SK-N-SH (cell line): ENCODE data around the gene PLAC1. TPM values are rescaled to one million over a fixed set of nuclear protein-coding genes. Genes with fewer than 3 reads are reported as not detected.

Experiments
- CTCF ChIA-PET: fragments of 300-600, 350-600 bp; formaldehyde crosslinking; extraction: SDS; loops from one replicate; lab custom pipeline; 2021; lab: Yijun Ruan, JAX
- POLR2A ChIA-PET: fragments of 350-600 bp; sonication (Branson Sonifier 250); formaldehyde crosslinking; extraction: SDS; loops from one replicate; lab custom pipeline; 2020; ENCODE audit warnings: antibody characterized with exemption, inconsistent platforms; lab: Yijun Ruan, JAX
- DNase-seq: peaks from one replicate; pipeline ENCODE4 v3.0.0; 2012
- H2AFZ ChIP-seq: fragments of 200-600 bp; sonication (generic); 2 replicates; pipeline ENCODE4 v1.8.1; 2016; ENCODE audit warnings: antibody characterized with exemption, mild to moderate bottlenecking, low read depth
- H3F3A ChIP-seq: fragments of 200-600 bp; sonication (generic); replicated peaks from 2 replicates; pipeline ENCODE3; 2016; ENCODE audit warnings: antibody characterized with exemption, mild to moderate bottlenecking; ENCODE audit not compliant: insufficient read depth
- H3K27ac ChIP-seq, 2 experiments: fragments of 200-500 bp in 1 of 2; fragments of 200-600 bp in 1 of 2; sonication (Bioruptor generic) in 1 of 2; sonication (generic), shearing (Covaris generic) in 1 of 2; 2 replicates each; pipeline versions ENCODE4 v1.5.1 to v1.6.1; 2014 to 2016; ENCODE audit warnings: low read depth in 2 of 2, inconsistent platforms in 1 of 2, low read length in 1 of 2, mild to moderate bottlenecking in 1 of 2, mixed read lengths in 1 of 2
- H3K27me3 ChIP-seq: fragments of 200-600 bp; sonication (generic), shearing (Covaris generic); 2 replicates; pipeline ENCODE4 v1.6.1; 2016; ENCODE audit warnings: mixed run types; ENCODE audit not compliant: insufficient read depth
- H3K36me3 ChIP-seq, 2 experiments: fragments of 200-500 bp in 1 of 2; fragments of 200-600 bp in 1 of 2; sonication (Bioruptor generic) in 1 of 2; sonication (generic) in 1 of 2; replicated peaks in 1 of 2; 2 replicates each; pipeline versions ENCODE3 to v1.5.1; 2014 to 2016; ENCODE audit warnings: low read length in 1 of 2, mild to moderate bottlenecking in 1 of 2; ENCODE audit not compliant: insufficient read depth in 2 of 2, control insufficient read depth in 1 of 2
- H3K4me1 ChIP-seq, 2 experiments: fragments of 200-500 bp in 1 of 2; fragments of 200-600 bp in 1 of 2; sonication (Bioruptor generic) in 1 of 2; sonication (generic), shearing (Covaris generic) in 1 of 2; 2 replicates each; pipeline versions ENCODE4 v1.5.1 to v1.6.1; 2014 to 2016; ENCODE audit warnings: low read depth in 1 of 2, low read length in 1 of 2, mixed run types in 1 of 2; ENCODE audit not compliant: insufficient read depth in 2 of 2, control insufficient read depth in 1 of 2
- H3K4me2 ChIP-seq: fragments of 200-600 bp; sonication (generic), shearing (Covaris generic); 2 replicates; pipeline ENCODE4 v1.6.1; 2017; ENCODE audit warnings: mixed run types
- H3K4me3 ChIP-seq, 2 experiments: fragments of 200-500 bp in 1 of 2; fragments of 200-600 bp in 1 of 2; sonication (Bioruptor generic) in 1 of 2; sonication (generic), shearing (Covaris generic) in 1 of 2; 2 replicates each; pipeline versions ENCODE4 v1.5.1 to v1.8.1; 2014 to 2016; ENCODE audit warnings: low read depth in 2 of 2, inconsistent platforms in 1 of 2, low read length in 1 of 2, mild to moderate bottlenecking in 1 of 2, mixed read lengths in 1 of 2, moderate library complexity in 1 of 2
- H3K79me2 ChIP-seq: fragments of 200-600 bp; sonication (generic); 2 replicates; pipeline ENCODE4 v1.8.1; 2017; ENCODE audit warnings: mild to moderate bottlenecking; ENCODE audit not compliant: insufficient read depth
- H3K9ac ChIP-seq: fragments of 200-600 bp; sonication (generic); 2 replicates; pipeline ENCODE4 v1.6.1; 2017; ENCODE audit warnings: mixed run types
- H3K9me2 ChIP-seq: fragments of 200-600 bp; sonication (generic); 2 replicates; pipeline ENCODE4 v1.6.1; 2017; ENCODE audit warnings: mixed run types
- H3K9me3 ChIP-seq: fragments of 200-600 bp; sonication (generic); 2 replicates; pipeline ENCODE4 v1.6.1; 2017; ENCODE audit warnings: mixed run types, mild to moderate bottlenecking, moderate library complexity
- H4K20me1 ChIP-seq: fragments of 200-600 bp; sonication (generic); 2 replicates; pipeline ENCODE4 v1.6.1; 2017; ENCODE audit warnings: mild to moderate bottlenecking, mixed run types; ENCODE audit not compliant: insufficient read depth
- ELF1 ChIP-seq: IDR thresholded peaks from 2 replicates; pipeline ENCODE4 v1.4.0; 2012
- EZH2phosphoT487 ChIP-seq: fragments of 200-600 bp; sonication (generic); IDR thresholded peaks from 2 replicates; pipeline ENCODE4 v1.6.1; 2017; ENCODE audit warnings: low read depth, mixed run types, mild to moderate bottlenecking, antibody characterized with exemption, moderate library complexity, borderline replicate concordance
- GATA2 ChIP-seq: sonication (generic); formaldehyde crosslinking; IDR thresholded peaks from 2 replicates; pipeline ENCODE4 v1.5.0; 2020; ENCODE audit warnings: mild to moderate bottlenecking, missing genetic modification reagents
- JUND ChIP-seq: IDR thresholded peaks from 2 replicates; pipeline ENCODE4 v1.4.0; 2012
- POLR2AphosphoS5 ChIP-seq: IDR thresholded peaks from 2 replicates; pipeline ENCODE4 v1.6.1; 2012; ENCODE audit warnings: low read depth, low read length
- RAD21 ChIP-seq: IDR thresholded peaks from 2 replicates; pipeline ENCODE4 v1.6.1; 2012; ENCODE audit warnings: mild to moderate bottlenecking, low read length
- RCOR1 ChIP-seq: fragments of 150-350 bp; IDR thresholded peaks from 2 replicates; pipeline ENCODE4 v1.6.1; 2017; ENCODE audit warnings: antibody characterized with exemption, low read length
- RFX5 ChIP-seq: IDR thresholded peaks from 2 replicates; pipeline ENCODE4 v1.6.1; 2012; ENCODE audit warnings: mild to moderate bottlenecking, improper control_type of control experiment, low read length
- RXRA ChIP-seq: IDR thresholded peaks from 2 replicates; pipeline ENCODE4 v1.4.0; 2012; ENCODE audit warnings: low read depth, mild to moderate bottlenecking, borderline replicate concordance
- SMC3 ChIP-seq: IDR thresholded peaks from 2 replicates; pipeline ENCODE4 v1.6.1; 2012; ENCODE audit warnings: low read depth, low read length, improper control_type of control experiment
- TAF1 ChIP-seq: IDR thresholded peaks from 2 replicates; pipeline ENCODE4 v1.6.1; 2012; ENCODE audit warnings: low read depth, mild to moderate bottlenecking, low read length, moderate library complexity, borderline replicate concordance
- TCF12 ChIP-seq: IDR thresholded peaks from 2 replicates; pipeline ENCODE4 v1.4.0; 2012
- YY1 ChIP-seq: IDR thresholded peaks from 2 replicates; pipeline ENCODE4 v1.4.0; 2012; ENCODE audit warnings: low read depth, mild to moderate bottlenecking
- WGBS: methylation state at CpG from one replicate; pipeline ENCODE4 v1.1.6; 2017; ENCODE audit warnings: low lambda C conversion rate; 5-methylcytosine and 5-hydroxymethylcytosine counted together
- polyA plus RNA-seq, 3 experiments: library from polyadenylated mRNA; depleted of rRNA; stranded (reverse); fragments of >200 nt; gene quantifications; 2 replicates each; pipeline ENCODE4 v1.2.3, GENCODE V29; 2012
- TF ChIP-seq, protein P1 (sequence below): fragments of 200-600 bp; sonication (generic); IDR thresholded peaks from 2 replicates; pipeline ENCODE4 v1.6.1; 2017; ENCODE audit warnings: antibody characterized with exemption, mild to moderate bottlenecking, moderate library complexity
- TF ChIP-seq, protein P2 (sequence below): IDR thresholded peaks from 2 replicates; pipeline ENCODE4 v1.4.0; 2012; ENCODE audit warnings: low read depth
- TF ChIP-seq, protein P3 (sequence below): IDR thresholded peaks from 2 replicates; pipeline ENCODE4; 2012
- TF ChIP-seq, protein P4 (sequence below): IDR thresholded peaks from 2 replicates; pipeline ENCODE4 v1.4.0; 2012; ENCODE audit warnings: low read depth, borderline replicate concordance
- TF ChIP-seq, protein P5 (sequence below): fragments of 150-350 bp; IDR thresholded peaks from 2 replicates; pipeline ENCODE4 v1.6.1; 2016; ENCODE audit warnings: mild to moderate bottlenecking, low read depth, low read length
- TF ChIP-seq, protein P6 (sequence below): IDR thresholded peaks from 2 replicates; pipeline ENCODE4 v1.6.1; 2012; ENCODE audit warnings: mild to moderate bottlenecking, low read depth, low read length, moderate library complexity

The PLAC1 gene
- polyA plus RNA-seq, 1 of the 3 experiments (the other 2 are of a cell fraction): 50.9 TPM

DNA sequence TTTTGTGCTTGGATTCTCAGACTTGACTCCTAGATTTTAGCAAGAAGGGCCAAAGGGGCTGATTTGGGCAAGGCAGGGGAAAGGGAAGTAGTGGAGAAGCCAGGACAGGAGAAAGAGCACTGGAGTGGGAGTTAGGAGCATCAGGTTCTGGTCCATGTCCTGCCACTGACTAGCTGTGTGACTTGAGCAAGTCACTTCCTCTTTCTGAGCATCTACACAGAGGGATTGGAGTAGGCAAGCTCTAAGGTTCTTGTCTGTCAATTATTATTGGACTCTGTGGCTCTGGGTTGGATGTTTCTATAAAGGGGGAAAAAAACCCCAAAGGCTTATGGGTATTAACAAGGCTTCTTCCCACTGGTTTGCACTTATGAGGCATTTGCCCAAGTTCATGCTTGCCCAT lies 24.4 kb downstream of the PLAC1 start:
- TF ChIP-seq RCOR1: no peak
- no peak for TF ChIP-seq RFX5
- TF ChIP-seq, protein P1, sequence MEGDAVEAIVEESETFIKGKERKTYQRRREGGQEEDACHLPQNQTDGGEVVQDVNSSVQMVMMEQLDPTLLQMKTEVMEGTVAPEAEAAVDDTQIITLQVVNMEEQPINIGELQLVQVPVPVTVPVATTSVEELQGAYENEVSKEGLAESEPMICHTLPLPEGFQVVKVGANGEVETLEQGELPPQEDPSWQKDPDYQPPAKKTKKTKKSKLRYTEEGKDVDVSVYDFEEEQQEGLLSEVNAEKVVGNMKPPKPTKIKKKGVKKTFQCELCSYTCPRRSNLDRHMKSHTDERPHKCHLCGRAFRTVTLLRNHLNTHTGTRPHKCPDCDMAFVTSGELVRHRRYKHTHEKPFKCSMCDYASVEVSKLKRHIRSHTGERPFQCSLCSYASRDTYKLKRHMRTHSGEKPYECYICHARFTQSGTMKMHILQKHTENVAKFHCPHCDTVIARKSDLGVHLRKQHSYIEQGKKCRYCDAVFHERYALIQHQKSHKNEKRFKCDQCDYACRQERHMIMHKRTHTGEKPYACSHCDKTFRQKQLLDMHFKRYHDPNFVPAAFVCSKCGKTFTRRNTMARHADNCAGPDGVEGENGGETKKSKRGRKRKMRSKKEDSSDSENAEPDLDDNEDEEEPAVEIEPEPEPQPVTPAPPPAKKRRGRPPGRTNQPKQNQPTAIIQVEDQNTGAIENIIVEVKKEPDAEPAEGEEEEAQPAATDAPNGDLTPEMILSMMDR: no peak
- TF ChIP-seq YY1: no peak
- TF ChIP-seq SMC3: no peak
- no peak for TF ChIP-seq EZH2phosphoT487
- no peak for TF ChIP-seq POLR2AphosphoS5
- TF ChIP-seq, protein P2, sequence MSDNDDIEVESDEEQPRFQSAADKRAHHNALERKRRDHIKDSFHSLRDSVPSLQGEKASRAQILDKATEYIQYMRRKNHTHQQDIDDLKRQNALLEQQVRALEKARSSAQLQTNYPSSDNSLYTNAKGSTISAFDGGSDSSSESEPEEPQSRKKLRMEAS: no peak
- TF ChIP-seq JUND: no peak
- TF ChIP-seq RAD21: no peak
- TF ChIP-seq TCF12: no peak
- TF ChIP-seq RXRA: no peak
- TF ChIP-seq, protein P3, sequence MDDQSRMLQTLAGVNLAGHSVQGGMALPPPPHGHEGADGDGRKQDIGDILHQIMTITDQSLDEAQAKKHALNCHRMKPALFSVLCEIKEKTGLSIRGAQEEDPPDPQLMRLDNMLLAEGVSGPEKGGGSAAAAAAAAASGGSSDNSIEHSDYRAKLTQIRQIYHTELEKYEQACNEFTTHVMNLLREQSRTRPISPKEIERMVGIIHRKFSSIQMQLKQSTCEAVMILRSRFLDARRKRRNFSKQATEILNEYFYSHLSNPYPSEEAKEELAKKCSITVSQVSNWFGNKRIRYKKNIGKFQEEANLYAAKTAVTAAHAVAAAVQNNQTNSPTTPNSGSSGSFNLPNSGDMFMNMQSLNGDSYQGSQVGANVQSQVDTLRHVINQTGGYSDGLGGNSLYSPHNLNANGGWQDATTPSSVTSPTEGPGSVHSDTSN: no peak
- TF ChIP-seq, protein P4, sequence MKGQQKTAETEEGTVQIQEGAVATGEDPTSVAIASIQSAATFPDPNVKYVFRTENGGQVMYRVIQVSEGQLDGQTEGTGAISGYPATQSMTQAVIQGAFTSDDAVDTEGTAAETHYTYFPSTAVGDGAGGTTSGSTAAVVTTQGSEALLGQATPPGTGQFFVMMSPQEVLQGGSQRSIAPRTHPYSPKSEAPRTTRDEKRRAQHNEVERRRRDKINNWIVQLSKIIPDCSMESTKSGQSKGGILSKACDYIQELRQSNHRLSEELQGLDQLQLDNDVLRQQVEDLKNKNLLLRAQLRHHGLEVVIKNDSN: no peak
- TF ChIP-seq TAF1: no peak
- TF ChIP-seq, all 33 proteins: peak for 0
- H3K79me2 ChIP-seq: no peaks in the 10 kb centered on the region
- no peak overlapping the region for H3K4me3 ChIP-seq
- no peak overlapping the region for H3K27ac ChIP-seq
- H3K4me2 ChIP-seq: no peak overlapping the region
- no peaks in the 10 kb centered on the region for H3F3A ChIP-seq
- no peak for DNase-seq
- H2AFZ ChIP-seq: no peak overlapping the region
- H3K36me3 ChIP-seq: no peaks in the 10 kb centered on the region
- H3K9ac ChIP-seq: no peak overlapping the region
- H3K4me1 ChIP-seq: no peaks in the 10 kb centered on the region; a peak in 1 of 4 replicates
- no peaks in the 10 kb centered on the region for H3K27me3 ChIP-seq
- no peaks in the 10 kb centered on the region for H4K20me1 ChIP-seq
- CTCF ChIA-PET: no interaction called here
- no peaks in the 10 kb centered on the region for H3K9me3 ChIP-seq
- H3K9me2 ChIP-seq: no peaks in the 10 kb centered on the region
- POLR2A ChIA-PET: no interaction called here

DNA sequence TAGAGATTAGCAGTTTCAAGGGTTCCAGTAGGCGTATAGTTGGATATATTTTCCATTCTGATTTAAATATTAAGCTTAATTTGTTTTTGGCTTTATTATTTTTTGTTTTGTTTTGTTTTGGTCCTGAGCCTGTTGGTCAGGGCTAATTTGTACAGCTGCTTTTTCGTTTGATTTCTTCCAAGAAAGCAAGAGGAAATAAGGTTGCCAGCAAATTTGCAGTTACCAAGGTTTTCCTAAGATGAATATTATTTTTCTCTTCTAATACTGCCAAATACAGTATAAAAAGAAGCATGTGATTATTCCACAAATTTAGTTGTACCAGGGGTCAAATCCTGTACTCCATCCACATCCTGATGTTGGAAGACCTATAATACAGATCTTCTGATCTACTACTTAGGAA lies 24.9 kb downstream of the PLAC1 start:
- 79% methylated on average over 2 of the region's 2 CpGs for WGBS
- Histone ChIP-seq H3K36me3 (no peaks in the 10 kb centered on the region), H3K4me2 (no peak overlapping the region), H3K9ac (no peak overlapping the region), H3K27ac (no peak overlapping the region), H3K79me2 (no peaks in the 10 kb centered on the region), H3K4me3 (no peak overlapping the region), H3F3A (no peaks in the 10 kb centered on the region), H3K27me3 (no peaks in the 10 kb centered on the region), H3K9me2 (no peaks in the 10 kb centered on the region), H4K20me1 (no peaks in the 10 kb centered on the region), H2AFZ (no peak overlapping the region), H3K9me3 (no peaks in the 10 kb centered on the region), H3K4me1 (no peaks in the 10 kb centered on the region; a peak in 1 of 4 replicates)
- ChIA-PET POLR2A (no interaction called here), CTCF (interaction anchor here (0.9 kb wide), 1 partner anchor 10 kb away, joined by 3 read pairs; no protein-coding TSS in a partner anchor)
- no peak for DNase-seq
- TF ChIP-seq, protein P5, sequence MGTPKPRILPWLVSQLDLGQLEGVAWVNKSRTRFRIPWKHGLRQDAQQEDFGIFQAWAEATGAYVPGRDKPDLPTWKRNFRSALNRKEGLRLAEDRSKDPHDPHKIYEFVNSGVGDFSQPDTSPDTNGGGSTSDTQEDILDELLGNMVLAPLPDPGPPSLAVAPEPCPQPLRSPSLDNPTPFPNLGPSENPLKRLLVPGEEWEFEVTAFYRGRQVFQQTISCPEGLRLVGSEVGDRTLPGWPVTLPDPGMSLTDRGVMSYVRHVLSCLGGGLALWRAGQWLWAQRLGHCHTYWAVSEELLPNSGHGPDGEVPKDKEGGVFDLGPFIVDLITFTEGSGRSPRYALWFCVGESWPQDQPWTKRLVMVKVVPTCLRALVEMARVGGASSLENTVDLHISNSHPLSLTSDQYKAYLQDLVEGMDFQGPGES: no peak
- TF ChIP-seq GATA2 (CRISPR knock-in tag): no peak
- TF ChIP-seq, protein P6, sequence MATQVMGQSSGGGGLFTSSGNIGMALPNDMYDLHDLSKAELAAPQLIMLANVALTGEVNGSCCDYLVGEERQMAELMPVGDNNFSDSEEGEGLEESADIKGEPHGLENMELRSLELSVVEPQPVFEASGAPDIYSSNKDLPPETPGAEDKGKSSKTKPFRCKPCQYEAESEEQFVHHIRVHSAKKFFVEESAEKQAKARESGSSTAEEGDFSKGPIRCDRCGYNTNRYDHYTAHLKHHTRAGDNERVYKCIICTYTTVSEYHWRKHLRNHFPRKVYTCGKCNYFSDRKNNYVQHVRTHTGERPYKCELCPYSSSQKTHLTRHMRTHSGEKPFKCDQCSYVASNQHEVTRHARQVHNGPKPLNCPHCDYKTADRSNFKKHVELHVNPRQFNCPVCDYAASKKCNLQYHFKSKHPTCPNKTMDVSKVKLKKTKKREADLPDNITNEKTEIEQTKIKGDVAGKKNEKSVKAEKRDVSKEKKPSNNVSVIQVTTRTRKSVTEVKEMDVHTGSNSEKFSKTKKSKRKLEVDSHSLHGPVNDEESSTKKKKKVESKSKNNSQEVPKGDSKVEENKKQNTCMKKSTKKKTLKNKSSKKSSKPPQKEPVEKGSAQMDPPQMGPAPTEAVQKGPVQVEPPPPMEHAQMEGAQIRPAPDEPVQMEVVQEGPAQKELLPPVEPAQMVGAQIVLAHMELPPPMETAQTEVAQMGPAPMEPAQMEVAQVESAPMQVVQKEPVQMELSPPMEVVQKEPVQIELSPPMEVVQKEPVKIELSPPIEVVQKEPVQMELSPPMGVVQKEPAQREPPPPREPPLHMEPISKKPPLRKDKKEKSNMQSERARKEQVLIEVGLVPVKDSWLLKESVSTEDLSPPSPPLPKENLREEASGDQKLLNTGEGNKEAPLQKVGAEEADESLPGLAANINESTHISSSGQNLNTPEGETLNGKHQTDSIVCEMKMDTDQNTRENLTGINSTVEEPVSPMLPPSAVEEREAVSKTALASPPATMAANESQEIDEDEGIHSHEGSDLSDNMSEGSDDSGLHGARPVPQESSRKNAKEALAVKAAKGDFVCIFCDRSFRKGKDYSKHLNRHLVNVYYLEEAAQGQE: no peak
- TF ChIP-seq ELF1: no peak
